Erythroblast (primary cell): ENCODE data around the gene TMEM150A.

Experiments
- GATA1 ChIP-seq: IDR thresholded peaks from 2 replicates; pipeline ENCODE4 v1.6.1; 2011; ENCODE audit warnings: low read depth, mild to moderate bottlenecking, control low read depth, low read length, moderate library complexity
- POLR2A ChIP-seq: IDR thresholded peaks from 2 replicates; pipeline ENCODE4 v1.6.1; 2011; ENCODE audit warnings: mild to moderate bottlenecking, low read length

- TF ChIP-seq POLR2A = no peak
- TF ChIP-seq GATA1 = no peak
Measured at GRCh38 chr2:85647823-85648526, 45.5 kb upstream of the TMEM150A start.
